OCI-LY3 (cell line): ENCODE results near the gene ACVR1.

ENCODE experiments used
- H2AFZ ChIP-seq: fragments of 200-600, 300-600 bp; shearing (Covaris generic); 2 replicates; pipeline ENCODE4 v1.6.0; 2014; ENCODE audit warnings: antibody characterized with exemption, low read depth, low read length
- H3K27ac ChIP-seq: fragments of 200-600, 300-600 bp; sonication (generic); 2 replicates; pipeline ENCODE4 v1.5.1; 2014; ENCODE audit warnings: mild to moderate bottlenecking, low read length, moderate library complexity, mixed read lengths
- H3K27me3 ChIP-seq: fragments of 200-600, 300-600 bp; sonication (generic); 2 replicates; pipeline ENCODE4 v1.6.1; 2014; ENCODE audit warnings: low read depth, low read length, mixed read lengths
- H3K36me3 ChIP-seq: fragments of 200-600, 300-600 bp; sonication (generic); replicated peaks from 2 replicates; pipeline ENCODE3; 2014; ENCODE audit warnings: low read depth, low read length, mixed read lengths
- H3K4me1 ChIP-seq: fragments of 300-600, 200-600 bp; sonication (generic); 2 replicates; pipeline ENCODE4 v1.6.1; 2014; ENCODE audit warnings: low read length, mixed read lengths
- H3K4me2 ChIP-seq: fragments of 200-600, 300-600 bp; sonication (generic); 2 replicates; pipeline ENCODE4 v1.6.1; 2014; ENCODE audit warnings: low read length, mixed read lengths
- H3K4me3 ChIP-seq: fragments of 300-600, 200-600 bp; sonication (generic); 2 replicates; pipeline ENCODE4 v1.5.1; 2014; ENCODE audit warnings: antibody characterized with exemption, mild to moderate bottlenecking, low read length, moderate library complexity
- H3K79me2 ChIP-seq: fragments of 300-600, 200-600 bp; shearing (Covaris generic); 2 replicates; pipeline ENCODE4 v1.6.1; 2014; ENCODE audit warnings: mild to moderate bottlenecking, low read length, mixed read lengths
- H3K9ac ChIP-seq: fragments of 300-600, 200-600 bp; shearing (Covaris generic); 2 replicates; pipeline ENCODE4 v1.6.0; 2014; ENCODE audit warnings: mild to moderate bottlenecking, low read length, moderate library complexity
- H3K9me3 ChIP-seq: fragments of 200-600, 300-600 bp; shearing (Covaris generic); 2 replicates; pipeline ENCODE4 v1.6.1; 2014; ENCODE audit warnings: low read length, mixed read lengths; ENCODE audit not compliant: insufficient read depth
- H4K20me1 ChIP-seq: fragments of 200-600, 300-600 bp; sonication (generic); 2 replicates; pipeline ENCODE4 v1.6.1; 2016; ENCODE audit warnings: low read length, mixed read lengths; ENCODE audit not compliant: insufficient read depth
- CTCF ChIP-seq: fragments of 200-600, 300-600 bp; sonication (generic); IDR thresholded peaks from 2 replicates; pipeline ENCODE4 v1.5.1; 2014; ENCODE audit warnings: antibody characterized with exemption, low read length, low read depth
- EZH2phosphoT487 ChIP-seq: fragments of 200-600 bp; shearing (Covaris generic); IDR thresholded peaks from 2 replicates; pipeline ENCODE4 v1.6.1; 2018; ENCODE audit warnings: antibody characterized with exemption, mixed run types, low read depth

Gene ACVR1

GRCh38 chr2:157839822-157840221, 36.3 kb downstream of the ACVR1 start:
- H3K4me2 ChIP-seq: no peak overlapping the region
- H3K79me2 ChIP-seq: no peaks in the 10 kb centered on the region
- H3K27ac ChIP-seq: no peak overlapping the region
- no peaks in the 10 kb centered on the region for H3K27me3 ChIP-seq
- no peaks in the 10 kb centered on the region for H3K36me3 ChIP-seq
- no peaks in the 10 kb centered on the region for H3K9me3 ChIP-seq
- no peak overlapping the region for H2AFZ ChIP-seq
- TF ChIP-seq EZH2phosphoT487: no peak
- no peak for TF ChIP-seq CTCF
- H3K4me1 ChIP-seq: 0 out of 2 replicates have a peak, but pooled peaks cover 3% of the 10 kb centered on the region
- H3K9ac ChIP-seq: no peak overlapping the region
- H3K4me3 ChIP-seq: no peak overlapping the region
- no peaks in the 10 kb centered on the region for H4K20me1 ChIP-seq

GRCh38 chr2:157839162-157839801, 36.8 kb downstream of the ACVR1 start:
- Histone ChIP-seq H4K20me1 (no peaks in the 10 kb centered on the region), H2AFZ (no peak overlapping the region), H3K4me2 (no peak overlapping the region), H3K27ac (no peak overlapping the region), H3K79me2 (no peaks in the 10 kb centered on the region), H3K36me3 (no peaks in the 10 kb centered on the region), H3K27me3 (no peaks in the 10 kb centered on the region), H3K9ac (no peak overlapping the region), H3K9me3 (no peaks in the 10 kb centered on the region), H3K4me3 (no peak overlapping the region), H3K4me1 (0 out of 2 replicates have a peak, but pooled peaks cover 3% of the 10 kb centered on the region)
- TF ChIP-seq CTCF (no peak), EZH2phosphoT487 (no peak)

- no peaks in the 10 kb centered on the region for H3K27me3 ChIP-seq
- no peak overlapping the region for H3K4me2 ChIP-seq
- no peak overlapping the region for H3K27ac ChIP-seq
- no peaks in the 10 kb centered on the region for H3K9me3 ChIP-seq
- no peak overlapping the region for H3K9ac ChIP-seq
- no peak overlapping the region for H2AFZ ChIP-seq
- H3K4me3 ChIP-seq: no peak overlapping the region
- H3K79me2 ChIP-seq: no peaks in the 10 kb centered on the region
- H3K36me3 ChIP-seq: no peaks in the 10 kb centered on the region
- TF ChIP-seq EZH2phosphoT487 (no peak), CTCF (no peak)
- H4K20me1 ChIP-seq: no peaks in the 10 kb centered on the region
- H3K4me1 ChIP-seq: 0 out of 2 replicates have a peak, but pooled peaks cover 3% of the 10 kb centered on the region
Measured at GRCh38 chr2:157838442-157839161, 37.5 kb downstream of the ACVR1 start.

- Histone ChIP-seq H2AFZ (no peak overlapping the region), H3K9me3 (no peaks in the 10 kb centered on the region), H3K27ac (no peak overlapping the region), H4K20me1 (no peaks in the 10 kb centered on the region), H3K79me2 (no peaks in the 10 kb centered on the region), H3K36me3 (no peaks in the 10 kb centered on the region), H3K4me3 (no peak overlapping the region), H3K4me1 (0 out of 2 replicates have a peak, but pooled peaks cover 3% of the 10 kb centered on the region), H3K9ac (no peak overlapping the region), H3K4me2 (no peak overlapping the region), H3K27me3 (no peaks in the 10 kb centered on the region)
- TF ChIP-seq EZH2phosphoT487 (no peak), CTCF (no peak)
Measured at GRCh38 chr2:157837851-157838441, 38.2 kb downstream of the ACVR1 start.
